Stomach (tissue), 4 donors: ENCODE data around the gene FBXL20.

ENCODE experiments used
- CTCF ChIP-seq, 7 experiments: fragments of 450-650 bp in 4 of 7; fragments of 200-600 bp in 3 of 7; sonication (generic) in 3 of 7; IDR thresholded peaks; one replicate each; pipeline ENCODE4 v1.5.1; 2016 to 2019; ENCODE audit warnings: antibody characterized with exemption in 7 of 7, control low read depth in 2 of 7, mild to moderate bottlenecking in 1 of 7
- POLR2A ChIP-seq, 4 donors: fragments of 450-650 bp; IDR thresholded peaks; one replicate each; pipeline ENCODE4 v1.6.1; 2016; ENCODE audit warnings: antibody characterized with exemption in 4 of 4, control low read depth in 2 of 4, mild to moderate bottlenecking in 1 of 4, moderate library complexity in 1 of 4

DNA sequence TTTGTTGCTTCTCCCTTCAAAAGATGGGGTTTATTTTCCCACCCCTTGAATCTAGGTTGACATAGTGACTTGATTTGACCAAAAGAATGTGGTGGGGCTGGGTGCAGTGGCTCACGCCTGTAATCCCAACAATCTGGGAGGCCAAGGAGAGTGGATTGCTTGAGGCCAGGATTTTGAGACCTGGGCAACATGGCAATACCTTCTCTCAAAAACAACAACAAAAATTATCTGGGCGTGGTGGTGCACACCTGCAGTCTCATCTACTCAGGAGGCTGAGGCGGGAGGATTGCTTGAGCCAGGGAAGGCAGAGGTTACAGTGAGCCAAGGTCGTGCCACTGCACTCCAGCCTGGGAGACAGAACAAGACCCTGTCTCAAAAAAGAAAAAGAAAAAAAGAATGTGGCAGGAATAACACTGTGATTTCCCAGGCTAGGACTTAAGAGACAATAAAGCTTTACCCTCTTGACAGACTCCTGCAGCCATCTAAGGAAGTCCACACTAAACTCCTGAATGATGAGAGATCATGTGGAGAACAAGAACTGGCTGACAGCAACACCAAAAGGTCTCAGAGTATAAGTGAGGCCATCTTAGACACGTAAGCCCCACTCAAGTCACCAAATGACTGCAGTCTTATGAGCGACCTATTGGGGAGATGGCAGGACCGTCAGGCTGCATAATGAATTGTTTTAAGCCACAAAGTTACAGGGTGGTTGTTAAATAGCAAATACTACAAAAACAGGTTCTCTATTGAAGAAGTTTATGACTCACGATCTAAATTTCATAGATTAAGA, 37.0 kb downstream of the FBXL20 start:
- no peak for TF ChIP-seq CTCF (IDR thresholded peaks at IDR 0.05)
- TF ChIP-seq POLR2A (IDR thresholded peaks at IDR 0.05) = no peak
